HL-60 (cell line): ENCODE results near the gene LRRK1.

Experiments
- CTCF ChIP-seq: IDR thresholded peaks from one replicate; pipeline ENCODE4 v1.5.1; 2011; ENCODE audit warnings: low read length, control low read depth, inconsistent platforms; ENCODE audit not compliant: insufficient read depth
- GABPA ChIP-seq: IDR thresholded peaks from 2 replicates; pipeline ENCODE4 v1.6.1; 2012; ENCODE audit warnings: low read depth
- POLR2AphosphoS5 ChIP-seq: IDR thresholded peaks from 2 replicates; pipeline ENCODE4 v1.6.1; 2012; ENCODE audit warnings: low read depth
- REST ChIP-seq: IDR thresholded peaks from 2 replicates; pipeline ENCODE4 v1.6.1; 2012; ENCODE audit warnings: low read depth; ENCODE audit not compliant: insufficient replicate concordance

- TF ChIP-seq CTCF: no peak
- no peak for TF ChIP-seq POLR2AphosphoS5
- no peak for TF ChIP-seq REST
- no peak for TF ChIP-seq GABPA
These were observed 40.5 kb upstream of the LRRK1 start for GRCh38 chr15:100878648-100879047.
